GM23248 (cell line): ENCODE measurements around the gene PKD1L1. TPM values are rescaled to one million over a fixed set of nuclear protein-coding genes. Genes with fewer than 3 reads are reported as not detected.

Experiments used
- DNase-seq: peaks from one replicate; pipeline ENCODE4 v3.0.0-alpha.2; 2015
- H2AFZ ChIP-seq: fragments of 200-600 bp; sonication (generic); 2 replicates; pipeline ENCODE4 v1.6.1; 2016; ENCODE audit warnings: antibody characterized with exemption
- H3F3A ChIP-seq: fragments of 200-600 bp; sonication (generic); 2 replicates; pipeline ENCODE4 v1.6.1; 2016; ENCODE audit warnings: mild to moderate bottlenecking, antibody characterized with exemption, mixed run types; ENCODE audit not compliant: insufficient read depth
- H3K27ac ChIP-seq: fragments of 200-600 bp; sonication (generic); 2 replicates; pipeline ENCODE4 v1.5.1; 2016; ENCODE audit warnings: mild to moderate bottlenecking
- H3K27me3 ChIP-seq: fragments of 200-600 bp; sonication (generic); replicated peaks from 2 replicates; pipeline ENCODE4 v1.6.1; 2016; ENCODE audit warnings: mild to moderate bottlenecking; ENCODE audit not compliant: insufficient read depth
- H3K36me3 ChIP-seq: fragments of 200-600 bp; sonication (generic); 2 replicates; pipeline ENCODE4 v1.6.1; 2016; ENCODE audit warnings: low read depth, mild to moderate bottlenecking
- H3K4me1 ChIP-seq: fragments of 200-600 bp; sonication (generic); 2 replicates; pipeline ENCODE4 v1.6.1; 2016; ENCODE audit warnings: mild to moderate bottlenecking; ENCODE audit not compliant: insufficient read depth
- H3K4me2 ChIP-seq: fragments of 200-600 bp; sonication (generic); one replicate; pipeline ENCODE4 v1.6.1; 2016; ENCODE audit warnings: mild to moderate bottlenecking; ENCODE audit not compliant: unreplicated experiment
- H3K4me3 ChIP-seq: fragments of 200-600 bp; sonication (generic); 2 replicates; pipeline ENCODE4 v1.5.1; 2016; ENCODE audit warnings: mild to moderate bottlenecking
- H3K79me2 ChIP-seq: fragments of 200-600 bp; sonication (generic); 2 replicates; pipeline ENCODE4 v1.6.1; 2016; ENCODE audit warnings: mild to moderate bottlenecking; ENCODE audit not compliant: insufficient read depth
- H3K9ac ChIP-seq: fragments of 200-600 bp; sonication (generic); 2 replicates; pipeline ENCODE4 v1.6.1; 2016; ENCODE audit warnings: mild to moderate bottlenecking
- H3K9me2 ChIP-seq: fragments of 200-600 bp; sonication (generic); 2 replicates; pipeline ENCODE4 v1.6.1; 2016; ENCODE audit warnings: mixed run types, mild to moderate bottlenecking, moderate library complexity; ENCODE audit not compliant: insufficient read depth
- H3K9me3 ChIP-seq: fragments of 200-600 bp; sonication (generic); one replicate; pipeline ENCODE4 v1.6.1; 2017; ENCODE audit warnings: low read depth
- H4K20me1 ChIP-seq: fragments of 200-600 bp; sonication (generic); 2 replicates; pipeline ENCODE4 v1.6.0; 2016; ENCODE audit not compliant: insufficient read depth
- EZH2 ChIP-seq: fragments of 200-600 bp; sonication (generic); IDR thresholded peaks from 2 replicates; pipeline ENCODE4 v1.6.1; 2018; ENCODE audit warnings: antibody characterized with exemption, mild to moderate bottlenecking; ENCODE audit not compliant: insufficient read depth, poor library complexity, severe bottlenecking
- EZH2phosphoT487 ChIP-seq: fragments of 200-600 bp; sonication (generic); IDR thresholded peaks from 2 replicates; pipeline ENCODE4 v1.6.1; 2018; ENCODE audit warnings: antibody characterized with exemption, moderate library complexity, mild to moderate bottlenecking, low read depth; ENCODE audit not compliant: insufficient read depth
- WGBS, 2 experiments: methylation state at CpG; one replicate each; pipeline ENCODE4 v1.1.6; 2015 to 2017; ENCODE audit warnings: low lambda C conversion rate in 2 of 2, low coverage in 1 of 2; ENCODE audit errors: missing lambda C conversion rate in 2 of 2; 5-methylcytosine and 5-hydroxymethylcytosine counted together
- in situ Hi-C: fragments of 300-500 bp; cut with MboI; formaldehyde crosslinking; loops from 2 replicates; pipeline ENCODE4 v1.15.0; 2020
- polyA plus RNA-seq: library from polyadenylated mRNA; unstranded; fragments of >200 nt; fragmentation: Nextera tagmentation; extraction: Ambion mirVana; gene quantifications from 2 replicates; pipeline ENCODE4 v1.2.1, GENCODE V29; 2016
- total RNA-seq: library from RNA; depleted of rRNA; stranded (reverse); fragments of >200 nt; shearing (Covaris generic); gene quantifications from 2 replicates; pipeline ENCODE4 v1.2.3, GENCODE V29; 2014

The PKD1L1 gene
- total and polyA plus RNA-seq, 2 experiments from 2014 or later = 0.06 to 0.11 TPM

DNA sequence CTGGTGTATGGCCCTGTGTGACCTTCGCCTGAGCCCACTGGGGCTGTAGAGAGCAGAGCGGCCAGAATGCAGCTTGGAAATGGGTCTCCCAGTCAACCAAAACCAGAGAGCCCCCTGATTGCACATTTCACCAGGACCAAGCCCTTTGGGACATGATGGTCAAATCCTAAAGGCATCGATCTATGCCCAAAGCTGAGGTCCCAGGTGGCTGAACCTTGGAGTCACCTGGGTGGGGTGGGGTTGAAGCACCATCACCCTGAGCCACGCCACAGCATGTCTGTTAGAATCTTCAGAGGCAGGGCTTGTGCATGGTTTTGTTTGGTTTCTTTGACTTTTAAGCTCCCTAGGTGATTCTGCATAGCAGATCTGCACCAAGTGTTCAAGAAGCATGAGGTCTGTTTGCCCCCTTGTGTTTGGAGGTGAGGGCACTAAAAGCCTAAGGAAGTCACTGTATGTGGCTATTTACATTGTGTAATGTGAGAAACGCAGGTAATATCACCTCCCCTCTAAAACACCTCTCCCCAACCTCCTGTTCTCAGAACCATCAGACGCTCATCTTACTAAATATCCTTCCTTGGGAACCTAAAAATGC lies 9.6 kb downstream of the PKD1L1 start:
- 96% methylated on average over 6 of the region's 6 CpGs for WGBS, 2 experiments
- Histone ChIP-seq H3K4me2 (no peak overlapping the region), H3K79me2 (no peaks in the 10 kb centered on the region), H3K36me3 (no peaks in the 10 kb centered on the region), H3K9me3 (no peaks in the 10 kb centered on the region), H3K27ac (no peak overlapping the region), H3K4me3 (no peak overlapping the region), H3K4me1 (peaks cover 40% of the 10 kb centered on the region), H2AFZ (0 out of 2 replicates have a peak overlapping the region, but pooled peaks have one; percentile 13), H3K9me2 (no peaks in the 10 kb centered on the region), H3K9ac (no peak overlapping the region), H4K20me1 (no peaks in the 10 kb centered on the region), H3F3A (peaks cover 22% of the 10 kb centered on the region), H3K27me3 (no peaks in the 10 kb centered on the region)
- DNase-seq = no peak
- TF ChIP-seq EZH2 (no peak), EZH2phosphoT487 (no peak)
- in situ Hi-C loops = no loop called here

DNA sequence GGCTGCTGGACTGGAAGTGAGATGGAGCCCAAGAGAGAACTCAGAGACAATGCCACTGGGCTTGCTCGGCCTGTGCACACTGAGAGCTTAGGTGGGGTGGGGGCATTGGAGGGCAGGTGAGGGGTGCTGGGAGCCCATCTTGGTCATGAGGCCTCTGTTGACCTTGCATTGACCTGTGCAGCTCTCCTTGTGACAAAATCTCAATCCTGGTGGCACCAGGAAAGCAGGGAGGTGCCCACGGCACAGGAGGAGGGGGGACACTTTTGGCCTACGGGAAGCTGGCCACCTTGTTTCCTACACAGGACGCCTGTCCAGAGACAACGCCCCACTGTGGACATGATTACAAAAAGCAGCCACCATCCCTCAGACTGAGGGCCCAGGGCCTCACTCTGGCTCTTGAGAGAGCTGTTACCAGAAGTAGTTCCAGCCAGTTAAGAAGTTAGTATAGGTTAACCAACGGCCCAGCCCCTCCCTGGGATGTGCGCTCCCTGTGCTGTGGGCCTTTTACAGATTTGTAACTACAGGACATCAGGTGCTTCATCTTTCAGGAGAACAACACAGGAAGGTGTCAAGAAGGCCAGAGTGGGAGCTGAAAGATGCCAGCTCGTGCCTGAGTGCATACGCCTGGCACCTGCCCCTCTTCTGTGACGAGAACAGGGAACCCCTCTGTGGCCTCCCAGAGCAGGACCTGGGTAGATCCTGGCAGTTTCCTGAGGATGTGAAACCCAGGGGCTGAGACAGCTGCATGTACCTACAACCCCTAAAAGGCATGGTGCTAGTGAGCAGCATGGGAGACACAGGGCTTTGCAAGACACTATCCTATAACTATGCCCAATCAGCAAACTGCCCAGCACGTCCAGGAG lies 10.3 kb downstream of the PKD1L1 start:
- in situ Hi-C loops = no loop called here
- 97% methylated on average over 11 of the region's 11 CpGs for WGBS, 2 experiments
- peaks cover 25% of the 10 kb centered on the region for H3F3A ChIP-seq

DNA sequence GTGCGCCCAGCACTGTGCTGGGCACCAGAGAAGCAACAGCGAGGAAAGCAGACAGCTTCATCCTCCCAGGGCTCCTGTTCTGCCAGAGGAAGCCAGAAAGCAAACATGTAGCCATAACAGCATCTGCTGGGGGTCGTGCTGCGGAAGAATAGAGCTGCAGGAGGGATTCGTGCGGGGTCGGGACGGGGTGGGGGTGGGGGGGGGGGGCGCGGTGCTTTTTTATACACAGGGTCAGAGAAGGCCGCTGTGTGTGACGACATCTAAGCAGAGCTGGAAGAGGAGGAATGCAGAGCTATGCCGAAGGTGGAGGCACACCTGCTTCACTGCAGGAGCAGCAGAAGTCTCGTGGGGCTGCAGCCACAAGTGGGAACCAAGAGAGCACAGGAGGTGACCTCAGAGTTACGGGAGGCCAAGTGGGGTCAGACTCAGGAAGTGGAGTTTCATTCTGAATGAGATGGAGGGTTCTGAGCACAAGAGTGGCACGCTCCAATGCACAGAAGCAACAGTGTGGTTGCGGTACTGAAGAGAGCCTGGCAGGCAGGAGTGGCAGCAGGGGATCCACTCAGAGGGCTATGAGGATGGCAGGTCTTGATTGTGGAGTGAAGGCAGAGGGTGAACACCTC lies 11.1 kb downstream of the PKD1L1 start:
- H3K27me3 ChIP-seq = no peaks in the 10 kb centered on the region
- no peak for TF ChIP-seq EZH2
- TF ChIP-seq EZH2phosphoT487 = no peak
- in situ Hi-C loops = no loop called here
- H2AFZ ChIP-seq = no peak overlapping the region
- H3K9me3 ChIP-seq = no peaks in the 10 kb centered on the region
- H3K9me2 ChIP-seq = no peaks in the 10 kb centered on the region
- no peak overlapping the region for H3K27ac ChIP-seq
- 71 to 89% methylated on average over 9 to 16 of the region's 17 CpGs for whole genome bisulfite sequencing, 2 experiments
- H3K9ac ChIP-seq = no peak overlapping the region
- H3K4me3 ChIP-seq = no peak overlapping the region
- peaks cover 32% of the 10 kb centered on the region for H3F3A ChIP-seq
- H3K4me1 ChIP-seq = peaks cover 34% of the 10 kb centered on the region
- no peaks in the 10 kb centered on the region for H4K20me1 ChIP-seq
- no peaks in the 10 kb centered on the region for H3K79me2 ChIP-seq
- no peak overlapping the region for H3K4me2 ChIP-seq
- DNase-seq = no peak
- H3K36me3 ChIP-seq = no peaks in the 10 kb centered on the region

More for the DNA sequence above, 10.3 kb downstream of the PKD1L1 start:
- no peak overlapping the region for H3K9ac ChIP-seq
- H3K36me3 ChIP-seq = no peaks in the 10 kb centered on the region
- H3K4me3 ChIP-seq = no peak overlapping the region
- no peaks in the 10 kb centered on the region for H3K27me3 ChIP-seq
- H4K20me1 ChIP-seq = no peaks in the 10 kb centered on the region
- H3K9me2 ChIP-seq = no peaks in the 10 kb centered on the region
- no peaks in the 10 kb centered on the region for H3K79me2 ChIP-seq
- H3K4me1 ChIP-seq = peaks cover 34% of the 10 kb centered on the region
- no peak overlapping the region for H2AFZ ChIP-seq
- no peaks in the 10 kb centered on the region for H3K9me3 ChIP-seq
- TF ChIP-seq EZH2phosphoT487 = no peak
- no peak for TF ChIP-seq EZH2
- no peak overlapping the region for H3K4me2 ChIP-seq
- H3K27ac ChIP-seq = no peak overlapping the region
- DNase-seq = no peak

DNA sequence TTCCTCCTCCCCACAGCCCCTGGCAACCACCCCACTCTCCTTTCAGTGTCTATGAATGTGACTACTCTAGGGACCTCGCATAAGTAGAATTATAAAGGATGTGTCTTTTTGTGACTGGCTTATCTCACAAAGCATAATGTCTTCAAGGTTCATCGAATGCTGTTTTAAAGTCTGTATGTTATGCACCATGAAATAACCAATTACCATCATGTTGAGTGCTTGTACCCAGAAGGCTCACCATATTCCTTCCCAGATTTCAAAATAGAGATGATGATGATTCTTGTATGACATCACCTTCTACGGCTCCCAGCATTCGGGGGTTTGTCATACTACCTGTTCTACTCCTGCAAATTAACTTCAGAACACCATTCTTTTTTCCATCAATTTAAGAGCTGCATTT lies 11.9 kb downstream of the PKD1L1 start:
- no peaks in the 10 kb centered on the region for H3K36me3 ChIP-seq
- peaks cover 32% of the 10 kb centered on the region for H3F3A ChIP-seq
- H3K9ac ChIP-seq = no peak overlapping the region
- in situ Hi-C loops = no loop called here
- WGBS, 2 experiments = 83 to 88% methylated on average over 4 of the region's 4 CpGs
- H3K4me1 ChIP-seq = peaks cover 34% of the 10 kb centered on the region
- TF ChIP-seq EZH2phosphoT487 (no peak), EZH2 (no peak)
- H4K20me1 ChIP-seq = no peaks in the 10 kb centered on the region
- no peaks in the 10 kb centered on the region for H3K9me2 ChIP-seq
- no peaks in the 10 kb centered on the region for H3K9me3 ChIP-seq
- H2AFZ ChIP-seq = no peak overlapping the region
- H3K4me2 ChIP-seq = no peak overlapping the region
- H3K27me3 ChIP-seq = no peaks in the 10 kb centered on the region
- H3K27ac ChIP-seq = no peak overlapping the region
- no peak for DNase-seq
- H3K79me2 ChIP-seq = no peaks in the 10 kb centered on the region
- H3K4me3 ChIP-seq = no peak overlapping the region
